Esophagus (tissue), 2 donors: ENCODE results near the gene ZNF785. TPM values are rescaled to one million over a fixed set of nuclear protein-coding genes. Genes with fewer than 3 reads are reported as not detected.

Experiments
- H3K27ac ChIP-seq, 2 donors: one replicate each; pipeline ENCODE4 v1.5.1; 2013; ENCODE audit warnings: low read depth in 2 of 2, mild to moderate bottlenecking in 2 of 2, inconsistent platforms in 1 of 2, low read length in 1 of 2, moderate library complexity in 1 of 2
- H3K27me3 ChIP-seq, 2 donors: one replicate each; pipeline ENCODE4 v1.6.1; 2013; ENCODE audit warnings: low read length in 2 of 2, control low read depth in 1 of 2, mild to moderate bottlenecking in 1 of 2; ENCODE audit not compliant: insufficient read depth in 2 of 2, control insufficient read depth in 1 of 2
- H3K36me3 ChIP-seq, 2 donors: one replicate each; pipeline ENCODE4 v1.6.1; 2013; ENCODE audit warnings: low read length in 1 of 2; ENCODE audit not compliant: control insufficient read depth in 2 of 2, insufficient read depth in 2 of 2
- H3K4me1 ChIP-seq, 2 donors: one replicate each; pipeline ENCODE4 v1.6.1; 2013; ENCODE audit warnings: low read length in 1 of 2; ENCODE audit not compliant: control insufficient read depth in 2 of 2, insufficient read depth in 2 of 2
- H3K4me3 ChIP-seq, 2 donors: one replicate each; pipeline ENCODE4 v1.5.1; 2013; ENCODE audit warnings: low read length in 2 of 2, mild to moderate bottlenecking in 2 of 2, low read depth in 1 of 2, moderate library complexity in 1 of 2
- H3K9me3 ChIP-seq, 2 donors: one replicate each; pipeline ENCODE4 v1.6.1; 2013; ENCODE audit warnings: mild to moderate bottlenecking in 2 of 2, low read depth in 1 of 2, low read length in 1 of 2, moderate library complexity in 1 of 2; ENCODE audit not compliant: control insufficient read depth in 2 of 2, insufficient read depth in 1 of 2
- WGBS, 2 donors: extraction: QIAGEN DNeasy Blood & Tissue Kit; methylation state at CpG; one replicate each; pipeline ENCODE4 v1.1.7; 2013; 5-methylcytosine and 5-hydroxymethylcytosine counted together
- polyA plus RNA-seq, 2 donors: library from polyadenylated mRNA; stranded (reverse); fragments of 200-250 nt; gene quantifications; one replicate each; pipeline ENCODE4 v1.2.3, GENCODE V29; 2013
- donor health status: healthy with polysubstance abuse.
- donor health status: Bipolar disorder and iron deficiency.

Gene ZNF785
- polyA plus RNA-seq, 2 donors, result 3.2 to 5.9 TPM

DNA sequence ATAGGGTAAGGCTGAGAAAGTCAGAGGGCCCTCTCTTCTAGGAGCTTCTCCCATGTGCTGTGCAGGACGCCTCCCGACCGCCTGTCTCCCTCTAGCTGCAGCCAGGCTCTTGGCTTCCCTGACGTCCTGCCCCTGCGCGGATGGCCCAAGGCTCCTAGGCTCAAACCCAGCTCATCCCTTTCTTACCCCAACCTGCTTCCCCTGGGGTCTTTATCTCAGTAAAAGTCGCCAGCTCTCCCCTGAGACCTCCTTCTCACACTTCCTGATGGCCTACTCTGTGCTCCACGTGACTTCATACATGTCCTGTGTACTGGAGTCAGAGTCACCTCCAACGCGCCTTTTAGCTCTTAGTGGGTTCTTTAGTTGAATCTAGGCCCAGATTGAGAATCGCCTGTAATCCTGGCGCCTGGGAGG, 49.7 kb downstream of the ZNF785 start:
- peaks cover 5 to 11% of the 10 kb centered on the region in 2 donors for H3K36me3 ChIP-seq
- H3K9me3 ChIP-seq, result no peaks in the 10 kb centered on the region
- whole genome bisulfite sequencing, 2 donors, result 23 to 25% methylated on average over 12 of the region's 12 CpGs
- peak overlapping the region; percentile 87 to 90 for H3K27ac ChIP-seq
- H3K27me3 ChIP-seq, result no peaks in the 10 kb centered on the region
- peak overlapping the region; percentile 66 to 71 for H3K4me3 ChIP-seq
- peaks cover 5% of the 10 kb centered on the region in 2 donors for H3K4me1 ChIP-seq

- Histone ChIP-seq H3K27me3 (no peaks in the 10 kb centered on the region), H3K36me3 (peaks cover 9 to 13% of the 10 kb centered on the region in 2 donors), H3K27ac (peak overlapping the region; percentile 87 to 90), H3K4me1 (peaks cover 5% of the 10 kb centered on the region in 2 donors), H3K9me3 (no peaks in the 10 kb centered on the region), H3K4me3 (peak overlapping the region; percentile 66 to 71)
- WGBS, 2 donors, result 3 to 4% methylated on average over 18 of the region's 18 CpGs
These were observed 50.3 kb downstream of the ZNF785 start for GRCh38 chr16:30535106-30535776.

- Histone ChIP-seq H3K27me3 (no peaks in the 10 kb centered on the region), H3K27ac (peak within 1 kb of the TSS; percentile 87 to 90), H3K4me3 (peak within 1 kb of the TSS; percentile 66 to 71), H3K4me1 (peaks cover 5% of the 10 kb centered on the region in 2 donors), H3K9me3 (no peaks in the 10 kb centered on the region), H3K36me3 (peaks cover 9 to 13% of the 10 kb centered on the region in 2 donors)
- WGBS, 2 donors, result 0% methylated on average over 65 to 70 of the region's 70 CpGs
These were observed 51.0 kb downstream of the ZNF785 start, which contains the start of gene ZNF747 for GRCh38 chr16:30534368-30535105. ZNF747 (minus strand) TSS chr16:30534858; CDS start chr16:30534679, 179 bp downstream.

DNA sequence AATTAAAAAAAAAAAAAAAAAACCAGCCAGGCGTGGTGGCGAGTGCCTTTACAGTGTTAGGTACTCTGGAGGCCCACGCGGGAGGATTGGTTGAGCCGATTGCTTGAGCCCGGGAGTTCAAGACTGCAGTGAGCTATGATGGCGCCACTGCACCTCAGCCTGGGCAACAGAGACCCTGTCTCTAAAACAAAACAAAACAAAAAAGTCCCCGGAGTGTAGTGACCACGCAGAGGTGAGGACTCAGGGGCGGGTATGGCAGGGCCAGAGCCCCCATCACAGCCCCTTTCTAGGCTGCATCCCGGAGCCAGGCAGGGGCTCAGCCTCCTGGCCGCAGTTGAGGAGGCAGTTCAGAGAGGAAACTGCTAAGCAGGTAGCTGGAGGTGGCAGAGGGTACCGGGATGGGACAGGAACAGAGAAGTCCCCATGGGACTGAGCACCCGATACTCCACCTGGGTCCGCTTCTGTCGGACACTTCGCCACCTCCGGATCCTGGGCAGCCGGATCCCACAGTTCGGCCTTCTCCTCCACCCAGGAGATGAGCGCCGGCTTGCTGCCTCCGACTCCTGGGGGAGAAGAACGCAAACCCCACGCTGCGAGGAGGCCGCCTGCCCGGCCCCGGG, 51.6 kb downstream of the ZNF785 start:
- peaks cover 9% of the 10 kb centered on the region in 2 donors for H3K4me1 ChIP-seq
- H3K27me3 ChIP-seq, result no peaks in the 10 kb centered on the region
- H3K36me3 ChIP-seq, result peaks cover 9 to 13% of the 10 kb centered on the region in 2 donors
- no peaks in the 10 kb centered on the region for H3K9me3 ChIP-seq
- WGBS, 2 donors, result 12% methylated on average over 29 of the region's 29 CpGs
- peak overlapping the region; percentile 66 to 71 for H3K4me3 ChIP-seq
- peak overlapping the region; percentile 87 to 90 for H3K27ac ChIP-seq

- 68 to 72% methylated on average over 11 of the region's 11 CpGs for WGBS, 2 donors
- Histone ChIP-seq H3K36me3 (peaks cover 9 to 13% of the 10 kb centered on the region in 2 donors), H3K27ac (no peak overlapping the region), H3K4me1 (peaks cover 9 to 12% of the 10 kb centered on the region in 2 donors), H3K27me3 (no peaks in the 10 kb centered on the region), H3K4me3 (no peak overlapping the region), H3K9me3 (no peaks in the 10 kb centered on the region)
These were observed 52.4 kb downstream of the ZNF785 start for GRCh38 chr16:30533146-30533522.

GRCh38 chr16:30532285-30533145, 53.0 kb downstream of the ZNF785 start:
- no peaks in the 10 kb centered on the region for H3K27me3 ChIP-seq
- H3K9me3 ChIP-seq, result no peaks in the 10 kb centered on the region
- WGBS, 2 donors, result 93 to 95% methylated on average over 56 to 57 of the region's 57 CpGs
- H3K36me3 ChIP-seq, result peaks cover 9 to 13% of the 10 kb centered on the region in 2 donors
- no peak overlapping the region for H3K4me3 ChIP-seq
- no peak overlapping the region for H3K27ac ChIP-seq
- peaks cover 9 to 12% of the 10 kb centered on the region in 2 donors for H3K4me1 ChIP-seq

Other genes starting within 250 kb of the ZNF785 start
- gene CD2BP2, start 230.4 kb downstream of the ZNF785 start, polyA plus RNA-seq, result 10 to 100 TPM; 25.2 to 34.3 TPM
- 10 to 100 TPM; 19.8 to 27.5 TPM for gene TBC1D10B, start 215.2 kb downstream of the ZNF785 start, polyA plus RNA-seq
- gene MYL11, start 210.9 kb downstream of the ZNF785 start, polyA plus RNA-seq, result 1 to 10 TPM; 1.3 to 2.1 TPM
- 1 to 10 TPM; 3.5 to 6.8 TPM for gene SEPTIN1, start 203.1 kb downstream of the ZNF785 start, polyA plus RNA-seq
- 1 to 10 TPM; 1.4 to 2.6 TPM for gene ZNF48, start 190.3 kb downstream of the ZNF785 start, polyA plus RNA-seq
- gene ZNF771, start 178.1 kb downstream of the ZNF785 start, polyA plus RNA-seq, result 1 to 10 TPM; 2.2 to 4.7 TPM
- 10 to 100 TPM in 1 of 2 donors, 1 to 10 TPM in 1; 9.5 to 32.6 TPM for gene DCTPP1, start 155.7 kb downstream of the ZNF785 start, polyA plus RNA-seq
- 10 to 100 TPM; 11.8 to 21.5 TPM for gene SEPHS2, start 139.8 kb downstream of the ZNF785 start, polyA plus RNA-seq
- gene ITGAL, start 113.0 kb downstream of the ZNF785 start, polyA plus RNA-seq, result 1 to 10 TPM; 2.2 to 2.5 TPM
- 10 to 100 TPM; 15.2 to 29.4 TPM for gene ZNF768, start 59.1 kb downstream of the ZNF785 start, polyA plus RNA-seq
- 1 to 10 TPM; 4.4 to 4.5 TPM for gene ZNF747, start 50.8 kb downstream of the ZNF785 start, polyA plus RNA-seq
- gene ZNF764, start 27.3 kb downstream of the ZNF785 start, polyA plus RNA-seq, result 1 to 10 TPM; 2.7 to 3.1 TPM
- 10 to 100 TPM in 1 of 2 donors, 1 to 10 TPM in 1; 8.4 to 16.3 TPM for gene ZNF688, start 14.0 kb downstream of the ZNF785 start, polyA plus RNA-seq
- 1 to 10 TPM; 1.3 to 2.0 TPM for gene ZNF689, start 24.7 kb upstream of the ZNF785 start, polyA plus RNA-seq
- 10 to 100 TPM; 26.8 to 51.8 TPM for gene PRR14, start 65.3 kb upstream of the ZNF785 start, polyA plus RNA-seq
- 10 to 100 TPM; 43.5 to 84.8 TPM for gene FBRS, start 72.7 kb upstream of the ZNF785 start, polyA plus RNA-seq
- gene SRCAP, start 113.5 kb upstream of the ZNF785 start, polyA plus RNA-seq, result 10 to 100 TPM in 1 of 2 donors, 1 to 10 TPM in 1; 4.9 to 20.9 TPM
- gene PHKG2, start 162.7 kb upstream of the ZNF785 start, polyA plus RNA-seq, result 10 to 100 TPM; 23.2 to 34.8 TPM
- 1 to 10 TPM; 3.5 to 6.2 TPM for gene CFAP119, start 176.4 kb upstream of the ZNF785 start, polyA plus RNA-seq
- 10 to 100 TPM; 39.9 to 64.1 TPM for gene RNF40, start 176.6 kb upstream of the ZNF785 start, polyA plus RNA-seq
- gene ZNF629, start 201.5 kb upstream of the ZNF785 start, polyA plus RNA-seq, result 1 to 10 TPM; 3.4 to 4.9 TPM